Measurements from ENCODE around the gene RSBN1L. TPM values are rescaled to one million over a fixed set of nuclear protein-coding genes. Genes with fewer than 3 reads are reported as not detected.

RSBN1L gene
- total RNA-seq, 4 donors from 2014 or later, result 18.7 to 40.8 (median 25.9) TPM

GRCh38 chr7:77731716-77732115, 35.5 kb downstream of the RSBN1L start:
- ATAC-seq, result no peak
- WGBS, 2 donors (ENCODE audit: low coverage in 1 of 2), result 27 to 57% methylated on average over 1 of the region's 1 CpG
- H3K27ac ChIP-seq, result no peak overlapping the region
- no peak for TF ChIP-seq POLR2A (IDR thresholded peaks at IDR 0.05)
- TF ChIP-seq, protein P1, sequence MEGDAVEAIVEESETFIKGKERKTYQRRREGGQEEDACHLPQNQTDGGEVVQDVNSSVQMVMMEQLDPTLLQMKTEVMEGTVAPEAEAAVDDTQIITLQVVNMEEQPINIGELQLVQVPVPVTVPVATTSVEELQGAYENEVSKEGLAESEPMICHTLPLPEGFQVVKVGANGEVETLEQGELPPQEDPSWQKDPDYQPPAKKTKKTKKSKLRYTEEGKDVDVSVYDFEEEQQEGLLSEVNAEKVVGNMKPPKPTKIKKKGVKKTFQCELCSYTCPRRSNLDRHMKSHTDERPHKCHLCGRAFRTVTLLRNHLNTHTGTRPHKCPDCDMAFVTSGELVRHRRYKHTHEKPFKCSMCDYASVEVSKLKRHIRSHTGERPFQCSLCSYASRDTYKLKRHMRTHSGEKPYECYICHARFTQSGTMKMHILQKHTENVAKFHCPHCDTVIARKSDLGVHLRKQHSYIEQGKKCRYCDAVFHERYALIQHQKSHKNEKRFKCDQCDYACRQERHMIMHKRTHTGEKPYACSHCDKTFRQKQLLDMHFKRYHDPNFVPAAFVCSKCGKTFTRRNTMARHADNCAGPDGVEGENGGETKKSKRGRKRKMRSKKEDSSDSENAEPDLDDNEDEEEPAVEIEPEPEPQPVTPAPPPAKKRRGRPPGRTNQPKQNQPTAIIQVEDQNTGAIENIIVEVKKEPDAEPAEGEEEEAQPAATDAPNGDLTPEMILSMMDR (IDR thresholded peaks at IDR 0.05), result no peak
- no peak for TF ChIP-seq POLR2AphosphoS5 (IDR thresholded peaks at IDR 0.05)
- no peak overlapping the region for H3K4me3 ChIP-seq
- H3K36me3 ChIP-seq, result no peaks in the 10 kb centered on the region
- no peaks in the 10 kb centered on the region for H3K9me3 ChIP-seq
- peaks cover 6 to 86% (median 11%) of the 10 kb centered on the region in 3 donors for H3K4me1 ChIP-seq
- no peaks in the 10 kb centered on the region for H3K27me3 ChIP-seq

DNA sequence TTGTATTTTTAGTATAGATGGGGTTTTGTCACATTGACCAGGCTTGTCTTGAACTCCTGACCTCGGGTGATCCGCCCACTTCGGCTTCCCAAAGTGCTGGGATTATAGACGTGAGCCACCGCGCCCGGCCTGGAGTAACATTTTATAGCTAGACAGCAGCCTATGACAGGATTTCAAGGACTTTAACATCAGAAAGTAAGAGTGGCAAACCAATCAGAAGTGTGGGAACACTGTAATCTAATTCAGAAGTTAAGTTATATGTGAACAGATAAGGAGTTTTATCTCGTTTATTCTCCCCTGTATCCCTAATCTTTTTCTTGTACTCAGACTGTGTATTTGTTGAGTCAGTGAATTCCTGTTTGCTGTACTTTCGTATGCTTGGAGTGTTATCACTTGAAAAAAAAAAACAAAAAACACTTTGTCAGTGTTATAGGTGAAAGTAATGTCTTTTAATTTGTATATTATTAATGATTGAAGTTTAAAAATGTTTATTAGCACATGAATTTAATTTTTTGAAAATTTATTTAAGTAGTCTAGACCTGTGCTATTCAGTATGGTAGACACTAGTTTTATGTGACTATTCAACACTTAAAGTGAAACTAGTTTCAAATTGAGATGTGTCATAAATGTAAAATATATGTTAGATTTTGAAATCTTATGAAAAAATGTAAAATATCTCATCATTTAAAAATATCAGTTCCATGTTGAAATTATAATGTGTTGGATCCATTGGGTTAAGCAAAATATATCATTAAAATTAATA, 38.6 kb downstream of the RSBN1L start:
- no peak overlapping the region for H3K27ac ChIP-seq
- H3K4me1 ChIP-seq, result peaks cover 0 to 57% (median 0%) of the 10 kb centered on the region in 3 donors
- no peak overlapping the region for H3K4me3 ChIP-seq
- no peak for TF ChIP-seq POLR2A (IDR thresholded peaks at IDR 0.05)
- no peak for TF ChIP-seq POLR2AphosphoS5 (IDR thresholded peaks at IDR 0.05)
- TF ChIP-seq EP300 (IDR thresholded peaks at IDR 0.05), result no peak
- TF ChIP-seq, protein P1 (IDR thresholded peaks at IDR 0.05), result no peak
- WGBS, 2 donors (ENCODE audit: low coverage in 1 of 2), result 63 to 79% methylated on average over 2 to 9 of the region's 9 CpGs
- no peaks in the 10 kb centered on the region for H3K9me3 ChIP-seq
- no peak for ATAC-seq
- no peaks in the 10 kb centered on the region for H3K27me3 ChIP-seq
- H3K36me3 ChIP-seq, result peaks cover 0 to 14% of the 10 kb centered on the region in 2 donors

GRCh38 chr7:77735457-77735856, 39.2 kb downstream of the RSBN1L start:
- Histone ChIP-seq H3K9me3 (no peaks in the 10 kb centered on the region), H3K4me1 (peaks cover 0 to 51% (median 0%) of the 10 kb centered on the region in 3 donors), H3K27me3 (no peaks in the 10 kb centered on the region), H3K27ac (no peak overlapping the region), H3K36me3 (peaks cover 0 to 14% of the 10 kb centered on the region in 2 donors), H3K4me3 (no peak overlapping the region)
- no peak for ATAC-seq
- WGBS, 2 donors (ENCODE audit: low coverage in 1 of 2), result 65 to 70% methylated on average over 1 of the region's 1 CpG
- TF ChIP-seq EP300 (IDR thresholded peaks at IDR 0.05) (no peak), POLR2AphosphoS5 (IDR thresholded peaks at IDR 0.05) (no peak)
- TF ChIP-seq, protein P1 (IDR thresholded peaks at IDR 0.05), result no peak

- Histone ChIP-seq H3K9me3 (no peaks in the 10 kb centered on the region), H3K4me1 (peaks cover 0 to 36% (median 0%) of the 10 kb centered on the region in 3 donors), H3K4me3 (no peak overlapping the region), H3K36me3 (peaks cover 0 to 14% of the 10 kb centered on the region in 2 donors), H3K27ac (no peak overlapping the region), H3K27me3 (no peaks in the 10 kb centered on the region)
- TF ChIP-seq EP300 (IDR thresholded peaks at IDR 0.05) (no peak), POLR2A (IDR thresholded peaks at IDR 0.05) (no peak), POLR2AphosphoS5 (IDR thresholded peaks at IDR 0.05) (no peak)
- TF ChIP-seq, protein P1 (IDR thresholded peaks at IDR 0.05), result no peak
- no peak for ATAC-seq
- WGBS, 2 donors (ENCODE audit: low coverage in 1 of 2), result 86 to 92% methylated on average over 5 of the region's 5 CpGs
Observed at GRCh38 chr7:77736991-77737390, 40.7 kb downstream of the RSBN1L start.

GRCh38 chr7:77738382-77738781, 42.1 kb downstream of the RSBN1L start:
- H3K4me1 ChIP-seq, result peaks cover 0 to 22% (median 0%) of the 10 kb centered on the region in 3 donors
- no peak for TF ChIP-seq POLR2A (IDR thresholded peaks at IDR 0.05)
- no peak for TF ChIP-seq POLR2AphosphoS5 (IDR thresholded peaks at IDR 0.05)
- TF ChIP-seq EP300 (IDR thresholded peaks at IDR 0.05), result no peak
- TF ChIP-seq, protein P1 (IDR thresholded peaks at IDR 0.05), result no peak
- ATAC-seq, result no peak
- no peaks in the 10 kb centered on the region for H3K9me3 ChIP-seq
- H3K27me3 ChIP-seq, result no peaks in the 10 kb centered on the region
- H3K4me3 ChIP-seq, result no peak overlapping the region
- H3K36me3 ChIP-seq, result peaks cover 0 to 20% of the 10 kb centered on the region in 2 donors
- 50 to 100% methylated on average over 1 of the region's 1 CpG for WGBS, 2 donors (ENCODE audit: low coverage in 1 of 2)
- H3K27ac ChIP-seq, result no peak overlapping the region

Data from gastroesophageal sphincter (tissue), 4 donors.